ENCODE measurements around the gene DNAJB6. TPM values are rescaled to one million over a fixed set of nuclear protein-coding genes. Genes with fewer than 3 reads are reported as not detected.

The DNAJB6 gene
- total RNA-seq, 5 donors from 2014 or later (not counting 1 experiment from before 2014, with no cell fraction given): 80.7 to 195 (median 89.1) TPM

GRCh38 chr7:157359581-157359980 lies 22.8 kb downstream of the DNAJB6 start:
- Histone ChIP-seq H3K4me1 (ENCODE audit: control insufficient read depth in 1 of 2, extremely low read depth in 1 of 2, insufficient read depth in 2 of 2, low read length in 2 of 2) (peaks cover 5 to 34% of the 10 kb centered on the region in 2 experiments), H3K27me3 (replicated peaks in 1 of 2; ENCODE audit: control insufficient read depth in 2 of 2, extremely low read depth in 1 of 2, insufficient read depth in 2 of 2, low read length in 1 of 2) (no peaks in the 10 kb centered on the region), H3K9me3 (no peaks in the 10 kb centered on the region), H3K4me3 (ENCODE audit: control insufficient read depth in 1 of 2, extremely low read depth in 1 of 2, low read length in 1 of 2) (no peak overlapping the region), H3K36me3 (ENCODE audit: control insufficient read depth in 2 of 2, extremely low read depth in 1 of 2, insufficient read depth in 1 of 2, low read length in 1 of 2) (peaks cover 13 to 67% of the 10 kb centered on the region in 2 donors), H3K27ac (ENCODE audit: low read length) (no peak overlapping the region)
- 100% methylated on average over 4 of the region's 5 CpGs for WGBS (ENCODE audit: insufficient coverage)
- DNase-seq: no peak
- H3K4me3 Mint-ChIP-seq: no peak overlapping the region
- H3K9me3 Mint-ChIP-seq: no peaks in the 10 kb centered on the region
- peaks cover 52 to 66% (median 59%) of the 10 kb centered on the region in 3 donors for H3K4me1 Mint-ChIP-seq
- no peaks in the 10 kb centered on the region for H3K27me3 Mint-ChIP-seq
- no peak overlapping the region for H3K27ac Mint-ChIP-seq
- H3K36me3 Mint-ChIP-seq: peaks cover 43% of the 10 kb centered on the region
- ATAC-seq (replicated peaks in 1 of 4): no peak
- POLR2A ChIA-PET: no interaction called here
- CTCF ChIA-PET: no interaction called here

GRCh38 chr7:157360483-157361025 lies 23.8 kb downstream of the DNAJB6 start:
- peaks cover 49% of the 10 kb centered on the region for H3K36me3 Mint-ChIP-seq
- Histone ChIP-seq H3K36me3 (ENCODE audit: control insufficient read depth in 2 of 2, extremely low read depth in 1 of 2, insufficient read depth in 1 of 2, low read length in 1 of 2) (peaks cover 20 to 77% of the 10 kb centered on the region in 2 donors), H3K4me1 (ENCODE audit: control insufficient read depth in 1 of 2, extremely low read depth in 1 of 2, insufficient read depth in 2 of 2, low read length in 2 of 2) (peaks cover 3 to 25% of the 10 kb centered on the region in 2 experiments), H3K27me3 (replicated peaks in 1 of 2; ENCODE audit: control insufficient read depth in 2 of 2, extremely low read depth in 1 of 2, insufficient read depth in 2 of 2, low read length in 1 of 2) (no peaks in the 10 kb centered on the region), H3K9me3 (no peaks in the 10 kb centered on the region), H3K27ac (ENCODE audit: low read length) (no peak overlapping the region), H3K4me3 (ENCODE audit: control insufficient read depth in 1 of 2, extremely low read depth in 1 of 2, low read length in 1 of 2) (no peak overlapping the region)
- no peak for DNase-seq
- H3K4me3 Mint-ChIP-seq: no peak overlapping the region
- H3K27ac Mint-ChIP-seq: no peak overlapping the region
- no peak for ATAC-seq (replicated peaks in 1 of 4)
- H3K27me3 Mint-ChIP-seq: no peaks in the 10 kb centered on the region
- ChIA-PET POLR2A (no interaction called here), CTCF (no interaction called here)
- peaks cover 46 to 61% (median 50%) of the 10 kb centered on the region in 3 donors for H3K4me1 Mint-ChIP-seq
- no peaks in the 10 kb centered on the region for H3K9me3 Mint-ChIP-seq
- 63% methylated on average over 1 of the region's 3 CpGs for WGBS (ENCODE audit: insufficient coverage)

- POLR2A ChIA-PET: no interaction called here
- Histone ChIP-seq H3K27ac (ENCODE audit: low read length) (no peak overlapping the region), H3K9me3 (no peaks in the 10 kb centered on the region), H3K4me1 (ENCODE audit: control insufficient read depth in 1 of 2, extremely low read depth in 1 of 2, insufficient read depth in 2 of 2, low read length in 2 of 2) (peaks cover 0 to 17% of the 10 kb centered on the region in 2 experiments), H3K27me3 (replicated peaks in 1 of 2; ENCODE audit: control insufficient read depth in 2 of 2, extremely low read depth in 1 of 2, insufficient read depth in 2 of 2, low read length in 1 of 2) (no peaks in the 10 kb centered on the region), H3K4me3 (ENCODE audit: control insufficient read depth in 1 of 2, extremely low read depth in 1 of 2, low read length in 1 of 2) (no peak overlapping the region), H3K36me3 (ENCODE audit: control insufficient read depth in 2 of 2, extremely low read depth in 1 of 2, insufficient read depth in 1 of 2, low read length in 1 of 2) (peaks cover 26 to 81% of the 10 kb centered on the region in 2 donors)
- no peaks in the 10 kb centered on the region for H3K27me3 Mint-ChIP-seq
- CTCF ChIA-PET: no interaction called here
- H3K9me3 Mint-ChIP-seq: no peaks in the 10 kb centered on the region
- ATAC-seq (replicated peaks in 1 of 4) (no peak), DNase-seq (no peak)
- no peak overlapping the region for H3K4me3 Mint-ChIP-seq
- H3K4me1 Mint-ChIP-seq: peaks cover 36 to 51% (median 42%) of the 10 kb centered on the region in 3 donors
- H3K27ac Mint-ChIP-seq: no peak overlapping the region
- peaks cover 50% of the 10 kb centered on the region for H3K36me3 Mint-ChIP-seq
- 97% methylated on average over 4 of the region's 6 CpGs for WGBS (ENCODE audit: insufficient coverage)
Measured at GRCh38 chr7:157361537-157361936, 24.7 kb downstream of the DNAJB6 start.

GRCh38 chr7:157362729-157363128 lies 25.9 kb downstream of the DNAJB6 start:
- H3K27me3 Mint-ChIP-seq: no peaks in the 10 kb centered on the region
- ATAC-seq (replicated peaks in 1 of 4) (no peak), DNase-seq (no peak)
- H3K4me1 ChIP-seq (ENCODE audit: control insufficient read depth in 1 of 2, extremely low read depth in 1 of 2, insufficient read depth in 2 of 2, low read length in 2 of 2): peaks cover 0 to 12% of the 10 kb centered on the region in 2 experiments
- ChIA-PET POLR2A (no interaction called here), CTCF (no interaction called here)
- no peak overlapping the region for H3K27ac Mint-ChIP-seq
- no peak overlapping the region for H3K4me3 Mint-ChIP-seq
- H3K36me3 ChIP-seq (ENCODE audit: control insufficient read depth in 2 of 2, extremely low read depth in 1 of 2, insufficient read depth in 1 of 2, low read length in 1 of 2): peaks cover 29 to 92% of the 10 kb centered on the region in 2 donors
- no peak overlapping the region for H3K27ac ChIP-seq (ENCODE audit: low read length)
- WGBS (ENCODE audit: insufficient coverage): no CpG with 5 or more reads among the region's 6 CpGs
- H3K9me3 ChIP-seq: no peaks in the 10 kb centered on the region
- H3K9me3 Mint-ChIP-seq: no peaks in the 10 kb centered on the region
- no peaks in the 10 kb centered on the region for H3K27me3 ChIP-seq (replicated peaks in 1 of 2; ENCODE audit: control insufficient read depth in 2 of 2, extremely low read depth in 1 of 2, insufficient read depth in 2 of 2, low read length in 1 of 2)
- H3K4me1 Mint-ChIP-seq: peaks cover 27 to 44% (median 33%) of the 10 kb centered on the region in 3 donors
- H3K36me3 Mint-ChIP-seq: peaks cover 56% of the 10 kb centered on the region
- H3K4me3 ChIP-seq (ENCODE audit: control insufficient read depth in 1 of 2, extremely low read depth in 1 of 2, low read length in 1 of 2): no peak overlapping the region

- no peak for DNase-seq
- CTCF ChIA-PET: interaction anchor here in 1 of 2 donors (0.6 kb wide), 1 partner anchor 525 kb away, joined by 3 read pairs; no protein-coding TSS in a partner anchor
- Mint-ChIP-seq H3K9me3 (no peaks in the 10 kb centered on the region), H3K27ac (no peak overlapping the region), H3K4me3 (no peak overlapping the region), H3K36me3 (peaks cover 59% of the 10 kb centered on the region), H3K27me3 (no peaks in the 10 kb centered on the region), H3K4me1 (peaks cover 7 to 25% (median 17%) of the 10 kb centered on the region in 3 donors)
- H3K36me3 ChIP-seq (ENCODE audit: control insufficient read depth in 2 of 2, extremely low read depth in 1 of 2, insufficient read depth in 1 of 2, low read length in 1 of 2): peaks cover 32 to 89% of the 10 kb centered on the region in 2 donors
- no peak overlapping the region for H3K4me3 ChIP-seq (ENCODE audit: control insufficient read depth in 1 of 2, extremely low read depth in 1 of 2, low read length in 1 of 2)
- no peak for ATAC-seq (replicated peaks in 1 of 4)
- WGBS (ENCODE audit: insufficient coverage): no CpG with 5 or more reads among the region's 8 CpGs
- no peaks in the 10 kb centered on the region for H3K9me3 ChIP-seq
- no peak overlapping the region for H3K27ac ChIP-seq (ENCODE audit: low read length)
- POLR2A ChIA-PET: interaction anchor here in 1 of 2 donors (0.7 kb wide), 1 partner anchor 232 kb away, joined by 4 read pairs; no protein-coding TSS in a partner anchor
- H3K4me1 ChIP-seq (ENCODE audit: control insufficient read depth in 1 of 2, extremely low read depth in 1 of 2, insufficient read depth in 2 of 2, low read length in 2 of 2): no peaks in the 10 kb centered on the region
- H3K27me3 ChIP-seq (replicated peaks in 1 of 2; ENCODE audit: control insufficient read depth in 2 of 2, extremely low read depth in 1 of 2, insufficient read depth in 2 of 2, low read length in 1 of 2): no peaks in the 10 kb centered on the region
Measured at GRCh38 chr7:157366722-157367121, 29.9 kb downstream of the DNAJB6 start.

GRCh38 chr7:157368955-157369354 lies 32.2 kb downstream of the DNAJB6 start:
- CTCF ChIA-PET: interaction anchor here in 1 of 2 donors (0.8 to 0.9 kb wide), 2 partner anchors 12 to 41 kb away, joined by 3 read pairs; no protein-coding TSS in a partner anchor
- no peak overlapping the region for H3K4me3 Mint-ChIP-seq

More at GRCh38 chr7:157368955-157369354, 32.2 kb downstream of the DNAJB6 start:
- ATAC-seq (replicated peaks in 1 of 4) (no peak), DNase-seq (no peak)
- no peaks in the 10 kb centered on the region for H3K27me3 Mint-ChIP-seq
- H3K4me1 ChIP-seq (ENCODE audit: control insufficient read depth in 1 of 2, extremely low read depth in 1 of 2, insufficient read depth in 2 of 2, low read length in 2 of 2): peaks cover 0 to 5% of the 10 kb centered on the region in 2 experiments
- peaks cover 24 to 86% of the 10 kb centered on the region in 2 donors for H3K36me3 ChIP-seq (ENCODE audit: control insufficient read depth in 2 of 2, extremely low read depth in 1 of 2, insufficient read depth in 1 of 2, low read length in 1 of 2)
- no peaks in the 10 kb centered on the region for H3K27me3 ChIP-seq (replicated peaks in 1 of 2; ENCODE audit: control insufficient read depth in 2 of 2, extremely low read depth in 1 of 2, insufficient read depth in 2 of 2, low read length in 1 of 2)
- H3K4me3 ChIP-seq (ENCODE audit: control insufficient read depth in 1 of 2, extremely low read depth in 1 of 2, low read length in 1 of 2): no peak overlapping the region
- H3K27ac Mint-ChIP-seq: no peak overlapping the region
- peaks cover 17 to 39% (median 31%) of the 10 kb centered on the region in 3 donors for H3K4me1 Mint-ChIP-seq
- H3K9me3 Mint-ChIP-seq: no peaks in the 10 kb centered on the region
- WGBS (ENCODE audit: insufficient coverage): 100% methylated on average over 5 of the region's 7 CpGs
- peaks cover 63% of the 10 kb centered on the region for H3K36me3 Mint-ChIP-seq
- no peaks in the 10 kb centered on the region for H3K9me3 ChIP-seq
- H3K27ac ChIP-seq (ENCODE audit: low read length): no peak overlapping the region
- POLR2A ChIA-PET: no interaction called here

Measured in T-cell (primary cell).